Embryonic facial prominence (tissue), 1 donor: ENCODE measurements around the gene RHOF.

Experiments
- DNase-seq: peaks from one replicate; pipeline ENCODE4 v3.0.0-alpha.2; 2016; ENCODE audit errors: extremely low spot score

The RHOF gene

DNA sequence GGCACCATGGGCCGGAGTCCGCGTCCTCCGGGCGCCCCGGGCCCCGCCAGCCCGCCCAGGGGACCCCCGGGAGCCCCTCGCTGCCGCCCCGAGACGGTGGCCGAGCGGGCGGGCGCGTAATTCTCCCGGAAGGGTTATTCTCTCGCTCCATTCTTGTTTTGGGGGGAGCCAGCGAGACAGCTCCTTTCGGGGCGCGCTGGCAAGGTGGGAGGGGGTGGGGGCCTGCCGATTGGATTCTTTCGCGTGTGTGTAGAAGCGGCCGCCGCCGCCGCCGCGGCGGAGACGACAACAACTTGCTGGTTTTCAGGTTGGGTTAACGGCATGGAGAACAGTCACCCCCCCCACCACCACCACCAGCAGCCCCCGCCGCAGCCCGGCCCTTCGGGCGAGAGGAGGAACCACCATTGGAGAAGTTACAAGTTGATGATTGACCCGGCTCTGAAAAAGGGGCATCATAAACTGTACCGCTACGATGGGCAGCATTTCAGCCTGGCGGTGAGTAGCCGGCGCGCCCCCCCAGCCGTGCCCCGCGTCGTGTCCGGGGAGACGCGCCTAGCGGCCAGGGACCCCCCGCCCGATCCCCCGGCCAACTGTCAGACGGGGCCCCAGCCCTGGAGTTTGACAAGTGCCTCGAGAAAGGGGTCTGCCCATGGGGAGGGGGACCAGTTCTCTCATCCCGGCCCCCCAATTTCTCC is 11.1 kb upstream of the RHOF start:
- no peak for DNase-seq

DNA sequence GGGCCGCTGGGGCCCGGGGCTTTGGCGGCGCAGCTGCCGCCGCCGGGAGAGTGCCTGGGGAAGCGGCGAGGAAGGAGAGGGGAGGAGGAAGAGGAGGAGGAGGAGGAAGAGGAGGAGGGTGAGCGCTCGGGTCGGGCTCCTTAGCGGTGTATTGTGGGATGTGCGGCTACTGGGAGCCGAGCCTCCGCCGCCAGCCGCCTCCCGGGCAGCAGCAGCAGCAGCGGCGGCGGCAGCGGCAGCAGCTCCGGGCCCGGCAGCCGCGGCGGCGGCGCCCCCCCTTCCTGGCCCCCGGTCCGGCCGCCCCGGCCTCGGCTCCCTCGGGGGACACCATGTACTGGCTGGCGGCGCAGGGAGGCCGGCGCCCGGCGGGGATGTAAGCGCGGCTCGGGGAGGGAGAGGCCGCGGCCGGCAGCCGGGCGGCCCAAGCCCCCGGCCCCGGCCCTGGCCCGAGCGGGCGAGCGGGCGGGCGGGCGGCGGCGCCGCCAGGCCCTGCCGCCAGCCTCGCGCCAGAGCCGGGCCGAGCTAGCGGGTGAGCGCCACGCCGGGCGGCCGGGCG is 10.5 kb upstream of the RHOF start, which contains the start of gene SETD1B:
TSS of gene SETD1B (plus strand) at position 149 of the 556 bp plus-strand sequence. CDS start 729 bp downstream, outside the sequence.
- DNase-seq, result no peak

- peak; percentile 94 for DNase-seq
Measured at GRCh38 chr12:121802843-121803698, 9.6 kb upstream of the RHOF start.

DNA sequence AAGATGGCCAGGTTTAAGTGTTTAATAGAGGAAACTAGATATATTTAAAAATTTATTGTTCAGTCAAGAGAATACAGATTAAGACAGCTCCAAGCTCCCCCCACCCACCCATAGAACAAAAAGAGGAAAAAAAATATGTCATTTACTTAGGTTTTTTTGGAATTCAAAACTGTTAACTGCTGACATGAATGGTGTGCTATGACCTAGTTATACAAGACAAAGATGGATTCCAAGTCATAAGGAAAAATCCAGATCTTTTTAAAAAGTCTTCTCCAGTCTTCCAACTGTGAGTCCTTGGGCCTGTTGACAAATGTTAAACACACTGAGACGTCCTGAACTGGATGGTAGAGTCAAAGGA is 9.0 kb upstream of the RHOF start:
- DNase-seq, result no peak

DNA sequence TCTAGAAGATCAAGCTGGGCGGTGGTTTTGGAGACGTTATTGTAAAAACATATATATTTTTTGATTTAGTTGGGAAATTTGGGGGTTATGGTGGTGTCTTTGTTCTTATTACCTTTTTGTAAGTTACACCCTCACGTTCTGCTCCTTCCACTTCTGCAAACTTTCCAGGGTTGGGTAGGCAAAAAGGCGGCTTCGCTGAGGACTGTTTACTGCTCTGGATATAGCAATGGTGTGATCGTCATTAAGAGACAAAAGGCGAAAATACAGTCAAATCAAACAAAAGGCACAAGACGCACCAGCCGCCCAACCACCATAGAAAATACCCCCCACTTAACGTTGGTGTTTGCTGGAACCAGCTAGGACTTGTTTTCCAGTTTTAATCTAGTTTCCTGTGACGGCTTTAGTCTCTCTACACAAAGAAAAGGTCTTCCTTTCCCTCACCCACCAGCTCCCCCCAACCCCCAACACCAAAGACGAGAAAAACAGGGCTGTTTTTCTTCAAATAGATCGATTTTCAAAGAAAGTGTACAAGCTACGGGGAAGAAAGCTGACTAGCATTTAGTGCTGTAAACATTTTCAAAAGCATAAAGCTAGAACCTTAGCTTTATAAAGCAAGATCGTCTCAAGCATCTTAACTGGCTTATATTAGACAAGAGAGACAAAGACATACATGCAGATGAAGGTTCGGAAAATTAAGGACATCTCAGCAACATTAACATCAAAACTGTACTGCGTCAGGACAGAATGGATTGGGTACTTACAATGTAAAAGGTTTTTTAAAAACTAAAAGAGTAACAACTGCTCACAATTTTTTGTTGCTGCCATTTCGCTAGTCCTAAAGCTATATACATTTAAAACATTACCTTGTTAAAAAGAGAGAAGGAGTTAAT is 8.4 kb upstream of the RHOF start:
- no peak for DNase-seq

- DNase-seq, result no peak
Measured at GRCh38 chr12:121800694-121801594, 7.5 kb upstream of the RHOF start.

DNA sequence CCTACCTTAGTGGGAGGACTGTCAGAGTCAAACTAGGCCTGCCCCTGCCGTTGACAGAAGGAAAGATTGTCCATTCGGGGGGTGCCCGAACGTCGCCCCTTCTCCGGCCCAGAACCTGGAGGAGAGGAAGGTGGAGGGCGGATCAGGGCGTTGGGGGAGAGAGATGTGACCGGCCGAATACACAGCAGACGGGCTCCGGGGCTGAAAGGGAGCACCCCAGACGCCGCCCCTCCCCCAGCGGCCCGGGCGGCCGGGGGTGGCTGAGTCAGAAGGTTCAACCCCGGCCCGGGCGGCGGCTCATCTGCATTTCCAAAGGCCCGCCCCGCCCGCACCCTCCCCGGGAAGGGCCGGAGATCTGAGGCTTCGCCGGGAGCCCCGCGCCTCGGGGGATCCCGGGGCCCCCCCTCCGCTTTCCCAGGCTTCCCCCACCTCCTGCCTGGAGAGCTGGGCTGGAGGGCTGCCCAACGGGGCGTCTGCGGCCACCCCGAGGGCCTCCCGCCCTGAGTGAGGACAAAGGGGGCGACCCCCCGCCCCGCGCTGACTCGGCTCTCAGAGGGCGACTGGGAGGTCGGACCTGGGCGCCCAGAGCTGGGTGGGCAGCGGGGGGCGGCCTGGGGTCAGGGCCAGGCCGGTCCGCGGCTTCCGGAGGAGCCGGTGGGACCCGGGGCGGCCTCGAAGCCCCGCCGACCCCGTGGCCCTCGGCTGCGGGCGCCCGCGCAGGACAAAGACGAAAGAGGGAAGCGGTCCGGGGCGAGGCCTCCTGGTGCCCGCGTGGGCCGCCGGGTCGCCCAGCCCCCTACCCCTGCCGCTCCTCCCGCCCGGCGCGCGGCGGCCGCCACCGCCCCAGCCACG is 6.6 kb upstream of the RHOF start:
- DNase-seq, result no peak

- no peak for DNase-seq
Measured at GRCh38 chr12:121799156-121799841, 5.8 kb upstream of the RHOF start.

DNA sequence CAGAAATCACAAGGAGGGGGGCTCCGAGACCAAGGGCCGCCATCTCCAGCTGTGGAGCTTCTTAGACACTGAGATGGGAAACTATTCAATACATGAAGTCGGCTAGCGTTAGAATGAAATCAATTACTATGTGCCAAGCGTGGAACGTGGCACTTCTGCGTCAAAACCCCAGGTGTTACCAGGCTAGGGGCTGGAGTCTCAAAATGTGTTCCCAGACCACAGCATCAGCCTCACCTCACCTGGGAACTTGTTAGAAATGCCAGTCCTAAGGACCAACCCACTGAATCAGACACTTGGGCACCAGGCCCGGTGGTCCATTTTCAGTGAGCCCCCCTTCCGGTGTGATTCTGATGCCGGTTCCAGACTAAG is 5.3 kb upstream of the RHOF start:
- no peak for DNase-seq

GRCh38 chr12:121797937-121798786 is 4.7 kb upstream of the RHOF start:
- DNase-seq, result no peak

GRCh38 chr12:121796855-121797751 is 3.6 kb upstream of the RHOF start:
- no peak for DNase-seq

DNA sequence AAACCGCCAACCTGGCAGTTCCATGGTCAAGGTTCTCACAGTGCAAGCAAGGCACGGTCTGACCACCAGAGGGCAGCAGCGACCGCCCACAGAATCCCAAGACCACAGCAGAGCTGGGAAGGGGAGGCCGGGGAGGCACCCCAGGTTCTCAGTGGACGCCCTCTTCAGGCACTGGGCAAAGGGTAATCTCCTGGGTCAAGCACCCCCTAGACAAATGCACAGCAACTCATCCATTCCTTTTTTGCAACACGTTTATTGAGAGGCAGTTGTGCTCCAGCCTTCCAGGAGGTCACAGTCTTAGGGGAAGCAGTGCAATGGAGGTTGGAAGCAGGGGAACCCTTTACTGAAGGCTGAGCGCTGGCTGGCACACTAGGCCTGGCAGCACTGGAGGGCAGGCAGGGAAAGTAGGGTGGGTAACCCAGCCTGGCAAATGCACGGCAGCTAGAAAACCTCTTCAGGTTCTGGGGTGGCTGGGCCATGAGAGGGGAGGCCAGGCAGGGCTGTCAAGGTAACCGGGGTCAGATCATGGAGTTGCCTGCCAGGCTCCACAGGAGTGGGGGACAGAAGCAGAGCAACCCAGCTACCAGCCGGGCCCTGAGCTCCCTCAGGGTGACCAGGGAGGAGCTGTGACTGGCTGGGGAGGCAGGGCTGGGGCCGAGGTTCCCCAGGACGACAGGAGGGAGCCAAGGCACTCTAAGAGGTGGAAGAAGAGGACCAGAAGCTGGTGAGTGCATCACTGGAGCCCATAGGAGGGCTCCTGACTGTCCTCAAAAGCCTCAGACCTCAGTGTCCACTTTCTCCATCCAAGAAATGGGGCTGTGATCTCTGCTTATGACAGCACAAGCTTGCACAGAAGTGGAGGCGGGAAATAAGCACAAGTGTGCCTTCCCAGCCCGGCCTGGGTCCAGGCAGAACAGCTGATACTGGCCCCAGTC is 1.8 kb upstream of the RHOF start:
- no peak for DNase-seq

GRCh38 chr12:121794534-121795033 is 1.1 kb upstream of the RHOF start:
- no peak for DNase-seq

GRCh38 chr12:121793838-121794533 is 498 bp upstream of the RHOF start:
- DNase-seq, result no peak
